Activated CD8-positive, alpha-beta memory T cell treated with anti-CD3 and anti-CD28 coated beads, Interleukin-2, amount 50 U/mL, for 4 hours (primary cell): ENCODE data around the gene KIAA0825.
"Not testable (repeated sequence)": the region's sequence is repeated elsewhere in the genome, so short reads cannot be mapped to it uniquely, and the experiment has no call there.

Experiments used
- DNase-seq: peaks from one replicate; pipeline ENCODE4 v3.0.0-alpha.2; 2020

Gene KIAA0825

GRCh38 chr5:94154672-94155071 is 463.7 kb downstream of the KIAA0825 start:
- no peak for DNase-seq

- no peak for DNase-seq
Observed at GRCh38 chr5:94153736-94154450, 464.5 kb downstream of the KIAA0825 start.

GRCh38 chr5:94143621-94144020 is 474.8 kb downstream of the KIAA0825 start:
- not testable (repeated sequence) for DNase-seq

- DNase-seq = no peak
Observed at GRCh38 chr5:94140300-94140699, 478.1 kb downstream of the KIAA0825 start.

GRCh38 chr5:94130077-94130476 is 488.3 kb downstream of the KIAA0825 start:
- no peak for DNase-seq

- DNase-seq = no peak
Observed at GRCh38 chr5:94125107-94125506, 493.3 kb downstream of the KIAA0825 start.

- DNase-seq = not testable (repeated sequence)
Observed at GRCh38 chr5:94116317-94116716, 502.1 kb downstream of the KIAA0825 start.

- no peak for DNase-seq
Observed at GRCh38 chr5:94113087-94113486, 505.3 kb downstream of the KIAA0825 start.

GRCh38 chr5:94111209-94112004 is 507.0 kb downstream of the KIAA0825 start:
- DNase-seq = peak; percentile 93

- DNase-seq = no peak
Observed at GRCh38 chr5:94103514-94104245, 514.7 kb downstream of the KIAA0825 start.
